OCI-LY7 (cell line): ENCODE measurements around the gene HSFX4.
A peak's percentile ranks its signal among the peaks of the same experiment; 100 is the strongest.

Source experiments
- EZH2phosphoT487 ChIP-seq: fragments of 200-600 bp; sonication (generic); IDR thresholded peaks from 2 replicates; pipeline ENCODE4 v1.6.1; 2018; ENCODE audit warnings: low read depth, borderline replicate concordance, mild to moderate bottlenecking, mixed run types, antibody characterized with exemption, low read length, moderate library complexity, mixed read lengths
- TF ChIP-seq, protein P1 (sequence below): fragments of 200-600 bp; sonication (generic); conservative IDR thresholded peaks from 2 replicates; pipeline ENCODE4 v1.5.1; 2014; ENCODE audit warnings: mild to moderate bottlenecking, antibody characterized with exemption, low read length, moderate library complexity, mixed read lengths

DNA sequence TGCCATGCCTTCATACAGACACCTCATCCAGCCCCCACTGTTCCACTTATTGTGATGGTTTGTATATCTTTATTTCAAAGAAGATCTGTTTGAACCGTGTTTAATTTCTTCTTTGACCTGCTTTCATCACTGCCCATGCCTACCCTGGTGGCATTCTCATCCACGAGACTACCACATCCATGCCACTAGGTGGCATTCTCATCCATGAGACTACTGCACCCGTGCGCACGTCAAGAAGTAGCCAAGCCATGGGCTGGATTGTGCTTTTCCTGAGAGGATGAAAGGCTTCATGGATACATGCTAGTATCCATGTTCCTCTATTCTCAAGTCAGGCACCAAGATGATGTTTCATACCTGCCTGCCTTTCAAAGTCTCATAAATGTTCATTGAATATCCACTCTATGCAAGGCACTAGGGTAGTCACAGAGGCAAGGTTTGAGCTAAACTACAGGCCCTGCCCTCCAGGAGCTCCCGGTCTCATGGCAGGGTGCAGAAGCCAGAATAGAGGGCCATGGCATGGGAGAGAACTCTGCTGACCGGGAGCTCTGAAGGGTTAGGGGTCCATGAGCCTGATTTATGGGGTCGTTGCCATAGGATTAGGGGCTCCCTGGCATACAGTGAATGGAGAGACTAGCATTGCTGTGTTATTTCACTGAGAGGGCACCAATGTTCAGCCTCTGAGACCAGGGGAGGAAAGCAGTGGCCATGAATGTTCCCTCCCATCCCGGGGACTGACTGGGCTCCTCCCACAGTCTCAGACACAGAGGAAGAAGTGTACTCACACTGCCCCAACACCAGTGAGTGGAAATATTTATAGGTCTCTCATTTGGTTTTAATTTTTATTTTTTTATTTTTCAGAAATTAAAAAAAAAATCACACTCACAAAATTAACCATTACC, 33.7 kb downstream of the HSFX4 start:
- TF ChIP-seq, protein P1, sequence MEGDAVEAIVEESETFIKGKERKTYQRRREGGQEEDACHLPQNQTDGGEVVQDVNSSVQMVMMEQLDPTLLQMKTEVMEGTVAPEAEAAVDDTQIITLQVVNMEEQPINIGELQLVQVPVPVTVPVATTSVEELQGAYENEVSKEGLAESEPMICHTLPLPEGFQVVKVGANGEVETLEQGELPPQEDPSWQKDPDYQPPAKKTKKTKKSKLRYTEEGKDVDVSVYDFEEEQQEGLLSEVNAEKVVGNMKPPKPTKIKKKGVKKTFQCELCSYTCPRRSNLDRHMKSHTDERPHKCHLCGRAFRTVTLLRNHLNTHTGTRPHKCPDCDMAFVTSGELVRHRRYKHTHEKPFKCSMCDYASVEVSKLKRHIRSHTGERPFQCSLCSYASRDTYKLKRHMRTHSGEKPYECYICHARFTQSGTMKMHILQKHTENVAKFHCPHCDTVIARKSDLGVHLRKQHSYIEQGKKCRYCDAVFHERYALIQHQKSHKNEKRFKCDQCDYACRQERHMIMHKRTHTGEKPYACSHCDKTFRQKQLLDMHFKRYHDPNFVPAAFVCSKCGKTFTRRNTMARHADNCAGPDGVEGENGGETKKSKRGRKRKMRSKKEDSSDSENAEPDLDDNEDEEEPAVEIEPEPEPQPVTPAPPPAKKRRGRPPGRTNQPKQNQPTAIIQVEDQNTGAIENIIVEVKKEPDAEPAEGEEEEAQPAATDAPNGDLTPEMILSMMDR, result peak; percentile 74
- no peak for TF ChIP-seq EZH2phosphoT487
